ENCODE results near the gene CYP46A1.

DNA sequence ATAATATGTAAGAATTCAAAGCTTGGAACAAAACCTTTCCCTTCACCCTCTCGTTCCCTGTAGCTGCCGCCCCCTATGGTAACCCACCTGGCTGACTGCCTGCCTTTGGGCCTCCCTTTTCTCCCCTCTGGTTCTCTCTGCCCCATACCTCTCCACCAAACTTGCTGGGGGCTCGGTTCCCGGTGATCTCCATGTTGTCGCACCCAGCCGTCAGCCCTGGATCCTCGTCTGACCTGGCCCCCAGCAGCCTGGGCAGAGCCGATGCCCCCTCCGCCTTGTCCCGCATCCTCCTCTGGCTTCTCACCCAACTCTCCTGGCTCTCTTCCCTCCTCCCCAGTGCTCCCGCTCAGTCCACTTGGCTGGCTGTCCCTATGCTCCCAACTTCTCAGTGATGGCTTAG is 4.5 kb downstream of the CYP46A1 start:
- TF ChIP-seq CTCF (conservative IDR thresholded peaks at IDR 0.05 in 1 of 2, IDR thresholded peaks at IDR 0.05 in 1 of 2; ENCODE audit: extremely low read depth in 1 of 2, insufficient read depth in 1 of 2, low read depth in 1 of 2, low read length in 2 of 2) (no peak), EZH2 (IDR thresholded peaks at IDR 0.05; ENCODE audit: borderline replicate concordance, low read length) (no peak)

Measured in mammary epithelial cell (primary cell).